GM19240 (cell line): Measurements from ENCODE around the gene KRTAP25-1.

Source experiments
- DNase-seq: peaks from one replicate; pipeline ENCODE4 v3.0.0; 2011; ENCODE audit warnings: low spot score; ENCODE audit not compliant: insufficient read length

Gene KRTAP25-1

DNA sequence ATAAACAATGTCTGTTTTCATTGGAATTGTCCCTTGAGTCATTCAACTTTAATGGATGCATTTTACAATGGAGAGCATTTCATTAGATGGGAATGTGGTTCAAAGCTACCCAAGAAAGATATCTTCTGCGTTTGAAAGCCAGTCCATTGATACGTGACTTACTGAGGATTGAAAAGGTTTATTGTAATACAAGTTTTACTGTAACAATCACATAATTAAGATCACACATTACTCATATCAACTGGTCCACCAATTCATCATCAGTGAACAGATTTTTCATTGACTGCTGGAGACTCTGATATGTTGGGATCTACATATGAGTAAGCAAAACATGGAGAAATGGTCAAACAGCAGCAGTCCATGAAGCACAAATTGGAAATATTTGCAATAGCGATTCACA lies 39.4 kb downstream of the KRTAP25-1 start:
- no peak for DNase-seq

DNA sequence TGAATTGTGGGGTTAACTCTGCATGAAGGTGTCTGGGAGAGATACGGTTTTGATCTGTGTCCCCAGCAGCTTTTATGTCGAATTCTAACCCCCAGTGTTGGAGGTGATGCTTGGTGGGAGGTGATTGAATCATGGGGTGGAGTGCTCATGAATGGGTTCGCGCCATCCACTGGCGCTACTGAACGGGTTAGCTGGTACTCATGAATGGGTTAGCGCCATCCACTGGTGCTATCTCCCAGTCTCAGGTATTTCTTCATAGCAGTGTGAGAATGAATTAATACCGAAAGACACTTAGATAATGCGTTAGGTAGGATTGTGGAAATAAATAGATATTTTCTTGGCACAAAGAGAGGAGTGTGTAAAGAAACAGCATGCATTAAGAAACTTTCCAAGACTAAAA lies 40.5 kb downstream of the KRTAP25-1 start:
- DNase-seq, result no peak

DNA sequence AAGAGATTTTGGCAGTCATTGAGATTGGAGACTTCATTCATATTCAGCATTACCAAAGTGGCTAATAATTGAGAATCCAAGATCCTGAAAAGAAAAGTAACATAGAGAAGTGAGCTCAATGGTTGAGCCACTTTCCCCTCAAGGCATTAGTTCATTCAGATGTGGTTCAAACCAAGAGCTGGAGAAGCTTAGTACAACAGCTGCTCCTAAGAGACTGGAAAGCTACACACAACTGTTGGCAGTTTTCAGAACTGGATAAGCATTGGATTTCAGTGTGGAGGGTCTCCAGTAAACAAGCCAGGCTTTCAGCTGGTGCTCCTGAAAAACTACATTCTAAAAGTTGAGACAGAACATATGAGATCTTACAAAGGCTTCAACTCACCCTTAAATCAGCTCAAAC lies 44.3 kb downstream of the KRTAP25-1 start:
- DNase-seq, result no peak

DNA sequence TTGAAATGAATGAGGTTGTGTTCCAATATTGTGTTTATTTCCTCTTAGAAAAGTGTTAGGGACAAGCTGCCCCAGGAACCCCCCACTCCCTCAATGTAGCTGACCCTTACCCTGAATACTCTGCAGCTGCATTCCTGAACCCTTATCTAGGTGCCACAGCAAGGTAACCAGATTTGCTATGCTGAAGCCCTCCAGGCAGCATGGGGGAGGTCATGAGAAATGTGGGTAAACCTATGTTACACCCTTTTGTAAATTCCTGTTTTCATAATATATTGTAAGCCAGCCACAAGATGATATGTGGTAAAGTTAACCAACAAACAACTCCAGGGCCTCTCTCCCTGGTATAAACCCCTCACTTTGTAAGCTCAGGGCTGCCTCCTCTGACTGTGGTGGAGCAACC lies 45.6 kb downstream of the KRTAP25-1 start:
- DNase-seq, result no peak

DNA sequence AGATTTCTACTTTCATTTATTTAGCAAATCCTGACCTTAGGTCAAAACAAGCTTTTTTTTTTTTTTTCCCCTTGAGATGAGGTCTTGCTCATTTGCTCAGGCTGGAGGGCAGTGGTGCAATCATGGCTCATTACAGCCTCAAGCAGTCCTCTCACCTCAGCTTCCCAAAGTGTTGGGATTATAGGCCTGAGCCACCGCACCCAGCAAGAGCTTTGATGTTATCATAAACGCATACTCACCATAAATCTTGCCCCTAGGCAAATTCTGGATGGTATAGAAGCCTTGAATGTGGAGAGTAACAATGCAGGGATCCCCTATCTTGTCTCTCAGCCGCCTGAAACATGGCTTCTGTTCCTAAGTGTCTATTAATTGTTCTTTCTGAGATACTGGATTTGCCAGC lies 48.7 kb downstream of the KRTAP25-1 start:
- no peak for DNase-seq
